ENCODE measurements around the gene NGEF. TPM values are rescaled to one million over a fixed set of nuclear protein-coding genes. Genes with fewer than 3 reads are reported as not detected.

Gene NGEF
- polyA plus RNA-seq, 1 of the 3 experiments (the other 2 are of a cell fraction), result 1.4 TPM

DNA sequence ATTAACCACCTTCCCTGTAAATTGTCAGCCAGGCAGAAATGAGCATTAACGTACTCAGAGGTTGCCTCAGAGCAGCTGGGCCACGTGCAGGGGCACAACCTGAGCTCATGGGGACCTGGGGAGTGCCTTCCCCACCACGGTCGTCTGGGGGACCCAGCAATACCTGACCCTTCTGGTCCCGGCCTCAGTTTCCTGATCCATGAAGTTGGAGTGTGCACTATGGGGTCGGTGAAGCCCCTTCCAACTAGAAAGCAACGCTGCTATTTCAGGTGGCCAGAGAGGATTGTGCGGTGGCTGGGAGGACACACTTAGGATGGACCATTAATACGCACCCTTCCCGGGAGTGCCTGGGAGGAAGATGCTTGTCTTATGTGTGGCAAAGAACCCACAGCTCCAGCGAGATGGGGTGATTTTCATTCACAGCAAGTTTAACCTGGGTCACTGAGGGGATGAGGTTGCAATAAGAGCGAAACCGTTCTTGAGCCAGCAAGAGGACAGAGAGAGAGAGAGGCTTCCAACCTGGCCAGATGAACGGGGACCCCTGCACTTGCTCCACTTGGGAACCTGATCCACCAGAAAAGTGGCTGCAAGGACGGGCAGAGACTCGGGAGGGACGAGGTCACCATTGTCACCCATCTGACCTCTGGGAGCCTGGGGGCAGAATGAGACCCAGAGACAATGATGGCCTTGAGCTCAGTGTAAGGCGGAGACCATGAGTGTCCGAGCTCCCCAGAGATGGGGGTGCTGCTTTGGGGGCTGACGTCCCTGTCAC lies 36.2 kb downstream of the NGEF start (continued):
- TF ChIP-seq, protein P1, sequence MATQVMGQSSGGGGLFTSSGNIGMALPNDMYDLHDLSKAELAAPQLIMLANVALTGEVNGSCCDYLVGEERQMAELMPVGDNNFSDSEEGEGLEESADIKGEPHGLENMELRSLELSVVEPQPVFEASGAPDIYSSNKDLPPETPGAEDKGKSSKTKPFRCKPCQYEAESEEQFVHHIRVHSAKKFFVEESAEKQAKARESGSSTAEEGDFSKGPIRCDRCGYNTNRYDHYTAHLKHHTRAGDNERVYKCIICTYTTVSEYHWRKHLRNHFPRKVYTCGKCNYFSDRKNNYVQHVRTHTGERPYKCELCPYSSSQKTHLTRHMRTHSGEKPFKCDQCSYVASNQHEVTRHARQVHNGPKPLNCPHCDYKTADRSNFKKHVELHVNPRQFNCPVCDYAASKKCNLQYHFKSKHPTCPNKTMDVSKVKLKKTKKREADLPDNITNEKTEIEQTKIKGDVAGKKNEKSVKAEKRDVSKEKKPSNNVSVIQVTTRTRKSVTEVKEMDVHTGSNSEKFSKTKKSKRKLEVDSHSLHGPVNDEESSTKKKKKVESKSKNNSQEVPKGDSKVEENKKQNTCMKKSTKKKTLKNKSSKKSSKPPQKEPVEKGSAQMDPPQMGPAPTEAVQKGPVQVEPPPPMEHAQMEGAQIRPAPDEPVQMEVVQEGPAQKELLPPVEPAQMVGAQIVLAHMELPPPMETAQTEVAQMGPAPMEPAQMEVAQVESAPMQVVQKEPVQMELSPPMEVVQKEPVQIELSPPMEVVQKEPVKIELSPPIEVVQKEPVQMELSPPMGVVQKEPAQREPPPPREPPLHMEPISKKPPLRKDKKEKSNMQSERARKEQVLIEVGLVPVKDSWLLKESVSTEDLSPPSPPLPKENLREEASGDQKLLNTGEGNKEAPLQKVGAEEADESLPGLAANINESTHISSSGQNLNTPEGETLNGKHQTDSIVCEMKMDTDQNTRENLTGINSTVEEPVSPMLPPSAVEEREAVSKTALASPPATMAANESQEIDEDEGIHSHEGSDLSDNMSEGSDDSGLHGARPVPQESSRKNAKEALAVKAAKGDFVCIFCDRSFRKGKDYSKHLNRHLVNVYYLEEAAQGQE (IDR thresholded peaks at IDR 0.05; ENCODE audit: low read depth, low read length), result no peak
- TF ChIP-seq, protein P2, sequence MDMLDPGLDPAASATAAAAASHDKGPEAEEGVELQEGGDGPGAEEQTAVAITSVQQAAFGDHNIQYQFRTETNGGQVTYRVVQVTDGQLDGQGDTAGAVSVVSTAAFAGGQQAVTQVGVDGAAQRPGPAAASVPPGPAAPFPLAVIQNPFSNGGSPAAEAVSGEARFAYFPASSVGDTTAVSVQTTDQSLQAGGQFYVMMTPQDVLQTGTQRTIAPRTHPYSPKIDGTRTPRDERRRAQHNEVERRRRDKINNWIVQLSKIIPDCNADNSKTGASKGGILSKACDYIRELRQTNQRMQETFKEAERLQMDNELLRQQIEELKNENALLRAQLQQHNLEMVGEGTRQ (IDR thresholded peaks at IDR 0.05; ENCODE audit: borderline replicate concordance, low read depth, low read length), result no peak
- no peak for TF ChIP-seq GATA2 (CRISPR knock-in tag; IDR thresholded peaks at IDR 0.05)
- TF ChIP-seq MXI1 (IDR thresholded peaks at IDR 0.05; ENCODE audit: low read depth, low read length), result no peak

DNA sequence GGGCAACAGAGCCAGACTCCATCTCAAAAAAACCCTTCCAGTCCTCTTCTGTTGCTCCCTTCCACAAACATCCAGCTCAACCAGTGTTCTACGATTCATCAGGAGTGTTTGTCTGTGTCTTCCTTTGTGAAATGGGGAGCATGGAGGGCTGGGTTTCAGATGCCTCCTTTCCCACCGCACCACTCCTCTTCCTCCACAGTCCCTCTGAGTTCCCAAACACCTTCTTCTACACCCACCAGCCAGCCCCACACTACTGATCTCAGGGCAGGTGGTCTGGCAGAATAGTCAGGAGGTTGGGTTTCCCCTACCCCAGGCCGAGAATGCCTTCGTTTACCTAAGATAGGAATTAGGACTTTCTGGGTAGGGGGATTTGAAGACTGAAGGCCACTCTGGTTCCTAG lies 36.9 kb downstream of the NGEF start:
- H3K9ac ChIP-seq, result no peak overlapping the region
- 82% methylated on average over 4 of the region's 4 CpGs for WGBS (ENCODE audit: low lambda C conversion rate)
- no peaks in the 10 kb centered on the region; the same call in 1 of the 2 replicates for H3K27me3 ChIP-seq (ENCODE audit: insufficient read depth)
- no peak overlapping the region for H3K4me2 ChIP-seq
- H3K9me3 ChIP-seq, result no peaks in the 10 kb centered on the region
- POLR2A ChIA-PET, result no interaction called here
- no peaks in the 10 kb centered on the region for H3K9me2 ChIP-seq
- TF ChIP-seq, protein P1 (IDR thresholded peaks at IDR 0.05; ENCODE audit: low read depth, low read length), result no peak
- TF ChIP-seq TEAD4 (IDR thresholded peaks at IDR 0.05; ENCODE audit: borderline replicate concordance, insufficient read depth) (no peak), FOSL2 (IDR thresholded peaks at IDR 0.05; ENCODE audit: borderline replicate concordance, low read depth) (no peak), RAD21 (IDR thresholded peaks at IDR 0.05; ENCODE audit: low read length) (no peak), RFX5 (IDR thresholded peaks at IDR 0.05; ENCODE audit: low read length) (no peak), SIN3A (IDR thresholded peaks at IDR 0.05; ENCODE audit: borderline replicate concordance, low read depth, low read length) (no peak), FOXJ3 (CRISPR knock-in tag; IDR thresholded peaks at IDR 0.05) (no peak), ELF1 (IDR thresholded peaks at IDR 0.05) (no peak), YY1 (IDR thresholded peaks at IDR 0.05; ENCODE audit: low read depth) (no peak), FOXM1 (IDR thresholded peaks at IDR 0.05; ENCODE audit: low read depth) (no peak), EP300 (IDR thresholded peaks at IDR 0.05; ENCODE audit: borderline replicate concordance in 1 of 2, low read depth in 1 of 2, low read length in 1 of 2) (no peak)
- TF ChIP-seq, protein P3, sequence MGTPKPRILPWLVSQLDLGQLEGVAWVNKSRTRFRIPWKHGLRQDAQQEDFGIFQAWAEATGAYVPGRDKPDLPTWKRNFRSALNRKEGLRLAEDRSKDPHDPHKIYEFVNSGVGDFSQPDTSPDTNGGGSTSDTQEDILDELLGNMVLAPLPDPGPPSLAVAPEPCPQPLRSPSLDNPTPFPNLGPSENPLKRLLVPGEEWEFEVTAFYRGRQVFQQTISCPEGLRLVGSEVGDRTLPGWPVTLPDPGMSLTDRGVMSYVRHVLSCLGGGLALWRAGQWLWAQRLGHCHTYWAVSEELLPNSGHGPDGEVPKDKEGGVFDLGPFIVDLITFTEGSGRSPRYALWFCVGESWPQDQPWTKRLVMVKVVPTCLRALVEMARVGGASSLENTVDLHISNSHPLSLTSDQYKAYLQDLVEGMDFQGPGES (IDR thresholded peaks at IDR 0.05; ENCODE audit: low read depth, low read length), result no peak
- TF ChIP-seq, protein P4, sequence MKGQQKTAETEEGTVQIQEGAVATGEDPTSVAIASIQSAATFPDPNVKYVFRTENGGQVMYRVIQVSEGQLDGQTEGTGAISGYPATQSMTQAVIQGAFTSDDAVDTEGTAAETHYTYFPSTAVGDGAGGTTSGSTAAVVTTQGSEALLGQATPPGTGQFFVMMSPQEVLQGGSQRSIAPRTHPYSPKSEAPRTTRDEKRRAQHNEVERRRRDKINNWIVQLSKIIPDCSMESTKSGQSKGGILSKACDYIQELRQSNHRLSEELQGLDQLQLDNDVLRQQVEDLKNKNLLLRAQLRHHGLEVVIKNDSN (IDR thresholded peaks at IDR 0.05; ENCODE audit: borderline replicate concordance, low read depth), result no peak
- TF ChIP-seq, protein P5, sequence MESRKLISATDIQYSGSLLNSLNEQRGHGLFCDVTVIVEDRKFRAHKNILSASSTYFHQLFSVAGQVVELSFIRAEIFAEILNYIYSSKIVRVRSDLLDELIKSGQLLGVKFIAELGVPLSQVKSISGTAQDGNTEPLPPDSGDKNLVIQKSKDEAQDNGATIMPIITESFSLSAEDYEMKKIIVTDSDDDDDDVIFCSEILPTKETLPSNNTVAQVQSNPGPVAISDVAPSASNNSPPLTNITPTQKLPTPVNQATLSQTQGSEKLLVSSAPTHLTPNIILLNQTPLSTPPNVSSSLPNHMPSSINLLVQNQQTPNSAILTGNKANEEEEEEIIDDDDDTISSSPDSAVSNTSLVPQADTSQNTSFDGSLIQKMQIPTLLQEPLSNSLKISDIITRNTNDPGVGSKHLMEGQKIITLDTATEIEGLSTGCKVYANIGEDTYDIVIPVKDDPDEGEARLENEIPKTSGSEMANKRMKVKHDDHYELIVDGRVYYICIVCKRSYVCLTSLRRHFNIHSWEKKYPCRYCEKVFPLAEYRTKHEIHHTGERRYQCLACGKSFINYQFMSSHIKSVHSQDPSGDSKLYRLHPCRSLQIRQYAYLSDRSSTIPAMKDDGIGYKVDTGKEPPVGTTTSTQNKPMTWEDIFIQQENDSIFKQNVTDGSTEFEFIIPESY (IDR thresholded peaks at IDR 0.05; ENCODE audit: borderline replicate concordance, low read depth), result no peak
- H4K20me1 ChIP-seq (ENCODE audit: insufficient read depth), result no peaks in the 10 kb centered on the region
- no peaks in the 10 kb centered on the region for H3K79me2 ChIP-seq (ENCODE audit: insufficient read depth)
- H2AFZ ChIP-seq (ENCODE audit: low read depth), result no peak overlapping the region
- CTCF ChIA-PET, result no interaction called here
- H3F3A ChIP-seq (replicated peaks; ENCODE audit: insufficient read depth), result no peaks in the 10 kb centered on the region
- no peak for DNase-seq
- H3K27ac ChIP-seq (ENCODE audit: low read depth in 2 of 2, low read length in 1 of 2), result no peak overlapping the region
- no peaks in the 10 kb centered on the region for H3K36me3 ChIP-seq (replicated peaks in 1 of 2; ENCODE audit: control insufficient read depth in 1 of 2, insufficient read depth in 2 of 2, low read length in 1 of 2)
- peaks cover 0 to 13% of the 10 kb centered on the region in 2 experiments; a peak in 1 of 4 replicates for H3K4me1 ChIP-seq (ENCODE audit: control insufficient read depth in 1 of 2, insufficient read depth in 2 of 2, low read depth in 1 of 2, low read length in 1 of 2)
- no peak overlapping the region for H3K4me3 ChIP-seq (ENCODE audit: low read depth in 2 of 2, low read length in 1 of 2)
